Activated CD4-positive, alpha-beta T cell treated with anti-CD3 and anti-CD28 coated beads, Interleukin-2, amount 50 U/mL, for 16 hours (primary cell): ENCODE results near the gene APOOL.

Experiments
- DNase-seq: peaks from one replicate; pipeline ENCODE4 v3.0.0-alpha.2; 2020

Gene APOOL

DNA sequence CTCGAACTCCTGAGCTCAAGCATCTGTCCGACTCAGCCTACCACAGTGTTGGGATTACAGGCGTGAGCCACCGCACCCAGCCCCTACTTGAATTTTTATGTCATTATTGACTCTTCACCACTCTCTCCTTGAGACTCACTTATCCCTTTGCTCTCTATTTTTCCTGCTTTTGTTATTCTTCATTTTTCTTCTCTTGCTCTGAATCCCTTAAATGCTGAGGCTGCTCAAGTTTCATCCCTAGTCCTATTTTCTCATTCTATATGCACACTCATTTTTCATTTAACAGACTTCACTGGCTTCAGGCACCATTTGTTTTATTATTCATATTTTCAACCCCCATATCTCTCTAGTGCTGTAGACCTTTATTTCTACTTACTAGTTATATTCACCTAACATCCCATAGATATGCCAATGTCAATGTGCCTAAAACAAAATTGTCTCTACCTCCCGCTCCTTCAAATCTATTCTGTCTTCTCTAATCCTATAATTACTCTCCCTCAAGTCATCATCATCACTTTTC lies 85.7 kb downstream of the APOOL start:
- no peak for DNase-seq

DNA sequence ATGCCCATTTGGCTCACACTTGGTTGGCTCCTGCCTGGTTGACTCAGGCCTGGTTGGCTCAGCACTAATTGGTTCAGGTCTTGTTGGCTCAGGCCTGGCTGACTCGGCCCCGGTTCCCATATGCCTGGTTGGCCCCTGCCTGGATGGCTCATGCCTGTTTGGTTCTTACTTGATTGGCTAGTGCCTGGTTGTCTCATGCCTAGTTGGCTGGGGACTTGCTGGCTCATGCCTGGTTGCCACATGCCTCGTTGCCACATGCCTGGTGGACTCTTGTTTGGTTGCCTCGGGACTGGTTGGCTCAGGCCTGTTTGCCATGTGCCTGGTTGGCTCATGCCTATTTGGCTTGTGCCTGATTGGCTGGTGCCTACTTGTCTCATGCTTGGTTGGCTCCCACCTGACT lies 103.7 kb downstream of the APOOL start:
- DNase-seq, result no peak

DNA sequence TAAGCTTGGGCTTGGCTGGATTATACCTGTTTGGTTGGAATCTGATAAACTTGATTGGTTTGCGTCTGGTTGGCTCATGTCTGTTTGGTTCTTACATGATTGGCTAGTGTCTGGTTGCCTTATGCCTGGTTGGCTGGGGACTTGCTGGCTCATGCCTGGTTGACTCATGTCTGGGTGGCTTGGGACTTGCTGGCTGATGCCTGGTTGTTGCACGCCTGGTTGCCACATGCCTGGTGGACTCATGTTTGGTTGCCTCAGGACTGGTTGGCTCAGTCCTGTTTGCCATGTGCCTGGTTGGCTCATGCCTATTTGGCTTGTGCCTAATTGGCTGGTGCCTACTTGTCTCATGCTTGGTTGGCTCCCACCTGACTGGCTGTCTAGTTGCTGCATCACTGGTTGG lies 104.5 kb downstream of the APOOL start:
- DNase-seq, result no peak

DNA sequence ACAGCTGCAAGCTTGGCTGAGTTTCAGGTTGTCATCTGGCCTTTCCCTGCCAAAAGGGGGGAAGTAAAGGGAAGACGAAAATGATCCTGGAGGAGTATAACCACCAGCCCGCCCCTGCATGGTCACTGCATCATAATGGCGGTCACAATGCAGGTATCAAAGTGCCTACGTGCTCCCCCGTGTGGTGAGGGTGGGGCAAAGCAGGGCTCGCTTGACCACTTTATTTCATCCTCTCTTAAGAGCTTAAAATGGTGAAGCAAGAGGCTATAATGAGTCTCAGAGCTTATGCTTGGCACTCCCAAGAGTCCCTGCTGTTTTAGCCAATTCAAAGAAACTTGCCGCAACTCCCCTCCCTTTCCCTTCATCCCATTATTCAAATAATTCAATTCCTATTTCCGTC lies 105.6 kb downstream of the APOOL start:
- DNase-seq, result peak; percentile 25

DNA sequence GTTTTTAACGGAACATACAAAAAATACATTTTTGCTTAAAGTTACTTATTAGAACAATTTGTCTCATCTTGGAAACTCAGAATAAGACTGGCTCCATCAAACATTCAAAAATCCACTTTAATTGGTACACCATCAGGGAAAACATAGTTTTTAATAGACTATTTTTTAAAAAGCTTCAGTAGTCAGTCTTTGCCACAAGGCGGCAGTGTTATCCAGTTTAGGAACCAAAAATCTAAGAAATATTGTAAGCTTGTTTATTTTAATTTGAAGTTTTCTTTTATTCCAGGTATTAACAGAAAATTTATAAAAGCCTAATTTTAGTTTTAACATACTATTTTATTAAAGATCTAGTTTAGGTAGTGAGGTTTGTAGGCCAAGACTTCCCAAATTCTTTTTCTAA lies 107.7 kb downstream of the APOOL start:
- DNase-seq, result peak; percentile 7

DNA sequence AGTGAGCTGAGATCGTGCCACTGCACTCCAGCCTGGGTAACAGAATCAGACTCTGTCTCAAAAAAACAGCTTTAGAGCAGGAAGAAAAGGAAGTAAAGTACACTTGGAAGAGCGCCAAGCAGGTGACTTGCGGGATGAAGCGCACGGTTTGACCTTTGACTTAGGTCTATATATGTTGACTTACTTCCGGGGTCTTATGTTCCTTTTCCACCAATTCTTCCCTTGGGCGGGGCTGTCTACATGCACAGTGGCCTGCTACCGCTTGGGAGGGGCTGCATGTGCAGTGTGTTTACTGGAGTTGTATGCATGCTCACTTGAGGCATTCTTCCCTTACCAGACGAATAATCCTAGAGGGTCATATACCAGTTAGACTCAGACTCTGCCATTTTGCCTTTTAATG lies 108.6 kb downstream of the APOOL start:
- no peak for DNase-seq

DNA sequence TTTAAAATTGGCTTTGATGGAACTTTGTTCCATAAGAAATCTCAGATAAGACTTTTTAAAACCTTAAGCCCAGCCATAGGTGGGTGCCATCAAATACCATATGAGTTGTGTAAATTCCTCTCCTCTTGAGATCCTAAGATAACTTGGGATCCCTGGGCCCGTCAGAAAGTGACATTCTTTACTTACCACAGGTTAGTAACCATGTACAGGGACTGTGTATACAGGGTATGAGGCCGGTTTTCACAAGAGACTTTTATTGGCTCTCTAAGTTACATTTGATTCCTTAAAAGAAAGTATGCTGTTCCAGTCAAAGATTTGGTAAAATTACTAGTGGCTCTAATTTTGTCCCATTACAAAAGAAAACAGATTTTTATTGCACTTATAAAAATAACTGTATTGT lies 110.1 kb downstream of the APOOL start:
- no peak for DNase-seq

DNA sequence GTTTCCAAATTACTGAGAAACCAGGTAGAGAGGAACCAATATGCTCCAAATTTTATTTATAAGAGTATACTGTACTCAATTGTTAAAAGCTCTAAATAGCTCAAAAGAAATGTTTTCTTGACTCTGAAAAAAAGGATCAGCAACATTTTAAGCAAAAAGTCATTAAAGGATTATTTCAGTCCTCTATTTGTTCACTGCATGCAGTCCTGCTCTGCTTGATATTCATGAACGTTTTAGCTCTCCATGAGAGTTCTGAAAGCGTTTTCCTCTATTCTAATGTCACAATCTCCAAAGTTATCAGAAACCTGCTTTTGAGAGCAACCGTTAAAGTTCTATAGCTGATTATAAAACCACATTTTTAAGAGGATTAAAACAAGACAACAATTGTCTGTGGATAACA lies 110.5 kb downstream of the APOOL start:
- no peak for DNase-seq

DNA sequence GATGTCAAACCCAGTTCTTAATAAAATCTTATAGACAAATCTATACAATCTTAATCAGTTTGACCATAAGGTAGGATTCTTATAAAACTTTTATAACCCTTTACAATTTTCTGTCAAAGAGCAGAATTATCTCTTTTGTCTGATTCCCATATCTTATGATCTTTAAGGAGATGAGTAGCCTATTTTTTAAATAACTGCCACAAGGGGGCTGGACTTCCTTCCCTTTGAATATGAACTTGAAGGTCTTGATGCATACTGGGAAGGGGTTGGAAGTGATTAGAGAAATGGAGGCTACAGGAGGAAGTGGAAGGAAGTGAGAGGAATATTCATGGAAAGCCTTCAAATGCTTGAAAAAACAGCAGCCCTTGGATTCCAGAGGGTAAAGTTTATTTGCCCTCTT lies 111.1 kb downstream of the APOOL start:
- DNase-seq, result no peak

DNA sequence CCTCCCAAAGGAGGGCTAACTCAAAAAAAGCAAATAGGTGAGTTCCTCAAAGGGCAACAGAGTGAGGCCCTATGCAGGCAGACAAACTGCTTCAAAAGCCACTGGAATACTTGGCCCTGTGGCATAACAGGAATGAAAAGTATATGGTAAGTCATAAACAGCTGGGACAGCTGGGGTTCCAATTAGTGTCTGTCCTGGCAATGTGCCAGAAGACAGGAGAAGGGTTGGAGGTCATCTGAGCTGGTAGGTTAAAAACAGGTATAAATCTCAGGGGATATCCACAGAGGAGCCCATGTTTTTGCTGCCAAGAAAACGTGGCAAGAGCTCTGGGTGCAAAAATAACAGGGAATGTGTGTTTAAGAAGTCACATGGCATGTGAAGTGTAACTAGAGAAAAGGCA lies 111.6 kb downstream of the APOOL start:
- no peak for DNase-seq

DNA sequence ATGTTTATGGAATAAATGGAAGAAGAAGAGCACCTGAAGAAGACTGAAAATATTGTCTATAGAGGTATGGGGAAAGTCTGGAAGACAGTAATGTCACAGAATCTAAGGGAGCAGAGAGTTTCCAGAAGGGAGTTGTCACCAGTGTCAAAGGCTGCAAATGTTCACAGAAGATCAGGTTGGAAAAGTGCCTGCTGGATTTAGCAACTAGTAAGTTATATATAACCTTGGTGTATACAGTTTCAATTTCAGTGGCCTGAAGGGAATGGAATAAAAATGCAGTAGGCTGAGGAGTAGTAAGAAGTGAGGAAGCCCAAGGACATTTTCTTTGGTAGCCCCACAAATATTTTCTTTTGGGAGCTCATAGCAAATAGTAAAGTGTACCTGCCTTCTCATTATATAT lies 132.7 kb downstream of the APOOL start:
- no peak for DNase-seq

DNA sequence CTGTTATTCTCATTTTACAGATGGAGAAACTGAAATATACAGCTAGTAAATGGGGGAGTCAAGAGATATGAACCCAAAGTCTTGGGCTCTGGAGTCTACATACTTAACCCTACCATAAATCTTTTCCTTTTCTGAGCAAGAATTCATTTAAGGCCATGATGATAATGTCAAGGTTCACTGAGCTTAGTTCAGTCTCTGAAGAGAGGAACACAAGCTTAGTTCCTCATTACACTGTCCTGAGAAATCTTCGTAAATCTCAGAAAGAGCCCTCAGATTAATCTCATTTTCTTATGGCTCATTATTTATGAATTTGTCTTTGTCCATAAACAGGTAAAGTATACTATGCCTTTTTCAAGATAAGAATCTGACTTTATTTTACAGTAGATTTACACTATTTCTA lies 135.7 kb downstream of the APOOL start:
- no peak for DNase-seq

DNA sequence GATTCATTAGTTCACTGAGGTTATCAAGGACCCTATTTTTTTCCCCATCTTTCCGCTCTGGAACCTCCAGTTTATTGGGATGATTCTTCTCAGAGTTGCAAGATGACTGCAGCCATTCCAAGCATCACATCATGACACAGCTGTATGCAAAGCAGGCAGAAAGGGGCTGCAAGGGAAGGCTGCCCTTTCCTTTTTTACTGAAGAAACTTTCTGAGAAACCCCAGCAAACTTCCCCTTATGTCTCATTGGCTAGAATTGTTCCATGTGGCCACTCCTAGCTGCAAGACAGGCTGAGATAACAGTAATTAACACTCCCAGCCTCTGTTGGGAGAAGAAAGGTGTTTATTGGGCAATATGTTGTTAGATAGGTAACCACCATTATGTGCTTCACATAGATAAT lies 137.3 kb downstream of the APOOL start:
- DNase-seq, result no peak
